ENCODE results near the gene RPL6.

RPL6 gene

GRCh38 chr12:112370868-112371510 is 38.4 kb downstream of the RPL6 start:
- no peak for DNase-seq

DNA sequence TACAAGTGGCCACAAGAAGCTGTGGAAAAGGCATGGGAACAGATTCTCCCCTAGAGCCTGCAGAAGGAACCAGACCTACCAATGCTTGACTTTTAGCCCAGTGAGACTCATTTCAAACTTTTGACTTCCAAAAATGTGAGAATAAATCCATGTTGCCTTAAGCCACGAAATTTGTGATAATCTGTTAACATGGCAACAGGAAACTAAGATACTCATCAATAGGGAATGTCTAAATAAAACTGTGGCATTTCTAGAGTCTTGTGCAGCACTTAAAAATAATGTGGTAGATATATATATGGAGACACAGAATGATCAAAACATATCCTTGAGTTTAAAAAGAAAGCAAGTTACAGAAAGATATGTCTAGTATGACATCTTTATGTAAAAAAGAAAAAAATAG is 39.2 kb downstream of the RPL6 start:
- no peak for DNase-seq

DNA sequence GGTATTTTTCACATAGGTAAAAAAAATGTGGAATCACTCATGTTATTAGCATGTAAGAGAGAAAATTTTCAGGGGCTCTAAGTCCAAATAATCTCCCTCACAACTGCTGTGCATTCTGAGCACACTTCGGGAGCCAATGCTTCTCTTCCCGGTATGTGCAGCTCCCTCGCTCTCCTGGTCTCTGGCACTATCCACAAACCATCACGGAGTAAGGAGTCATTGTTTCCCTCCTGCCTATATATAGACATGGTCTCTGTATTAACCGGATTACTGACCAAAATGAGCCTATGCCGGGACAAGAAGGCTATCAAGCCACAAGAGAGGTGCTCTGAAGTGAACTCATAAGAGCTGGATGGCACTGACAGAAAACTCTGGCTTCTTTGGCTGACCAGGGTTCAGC is 40.5 kb downstream of the RPL6 start:
- DNase-seq, result no peak

DNA sequence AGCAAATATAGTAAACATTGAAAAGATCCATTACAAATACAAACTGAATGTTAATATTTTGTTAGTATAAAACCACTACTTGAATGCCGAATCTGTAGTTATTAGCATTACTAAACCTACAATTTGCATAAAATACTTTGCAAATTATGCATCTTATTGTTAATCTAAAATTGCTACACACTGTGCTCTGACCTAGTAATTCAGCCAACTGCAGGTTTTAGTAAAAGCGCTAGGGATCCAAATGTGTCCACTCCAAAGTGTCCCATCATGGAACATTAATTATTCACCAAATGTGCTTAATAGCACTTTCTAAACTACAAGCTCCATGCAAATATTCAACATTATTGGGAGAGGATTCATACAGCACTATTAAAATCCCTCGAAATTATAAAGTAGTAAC is 41.4 kb downstream of the RPL6 start:
- DNase-seq, result no peak

DNA sequence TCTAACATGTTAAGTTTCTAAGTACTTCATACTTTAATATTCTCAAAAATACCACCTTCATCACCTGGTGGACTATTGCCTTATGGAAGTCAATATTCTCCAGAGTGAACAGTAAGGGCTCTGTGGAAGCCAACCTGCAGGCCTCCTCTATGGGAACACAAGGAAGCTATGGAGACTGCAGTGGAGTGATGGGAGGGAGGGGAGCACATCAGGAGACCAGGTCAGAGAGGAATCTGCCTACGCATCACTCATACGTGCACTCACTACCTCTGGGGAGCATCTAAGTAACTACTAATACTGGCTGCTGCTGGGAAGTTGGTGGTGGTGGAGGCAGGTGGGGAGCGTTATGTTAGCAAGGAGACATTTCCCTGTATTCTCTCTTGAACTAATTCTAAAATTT is 47.1 kb downstream of the RPL6 start:
- no peak for DNase-seq

GRCh38 chr12:112361271-112361670 is 48.1 kb downstream of the RPL6 start:
- no peak for DNase-seq

DNA sequence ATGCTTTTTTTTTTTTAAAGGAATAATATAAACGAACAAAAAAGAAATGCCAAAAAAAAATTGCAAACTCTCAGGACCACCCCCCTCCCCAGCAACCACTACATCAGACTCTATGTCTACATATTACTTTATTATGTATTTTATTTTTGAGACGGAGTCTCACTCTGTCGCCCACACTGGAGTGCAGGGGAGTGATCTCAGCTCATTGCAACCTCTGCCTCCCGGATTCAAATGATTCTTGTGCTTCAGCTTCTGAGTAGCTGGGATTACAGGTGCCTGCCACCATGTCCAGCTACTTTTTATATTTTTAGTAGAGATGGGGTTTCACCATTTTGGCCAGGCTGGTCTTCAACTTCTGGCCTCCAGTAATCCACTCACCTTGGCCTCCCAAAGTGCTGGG is 50.1 kb downstream of the RPL6 start:
- no peak for DNase-seq

DNA sequence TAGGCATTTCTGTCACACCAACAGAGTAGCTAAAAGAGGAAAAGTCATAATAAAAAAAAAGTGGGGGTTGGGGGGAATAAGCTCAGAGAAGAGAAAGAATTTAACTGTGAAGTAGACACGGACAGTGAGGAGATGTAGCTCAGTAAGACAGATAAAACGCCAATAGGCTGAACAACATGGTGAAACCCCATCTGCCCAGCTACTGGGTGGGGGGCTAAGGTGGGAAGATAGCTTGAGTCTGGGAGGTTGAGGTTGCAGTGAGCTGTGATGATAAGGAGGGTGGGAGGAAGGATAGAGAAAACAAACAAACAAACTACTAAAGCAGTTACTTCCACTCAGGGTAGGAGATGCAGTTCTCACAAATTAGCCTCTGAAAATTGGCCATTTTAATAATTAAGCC is 52.2 kb downstream of the RPL6 start:
- DNase-seq, result no peak

Data from NCI-H2171 (cell line).